GM12874 (cell line): ENCODE results near the gene ITPKB.

Source experiments
- TF ChIP-seq, protein P1 (sequence below): IDR thresholded peaks from 2 replicates; pipeline ENCODE4 v1.5.1; 2011; ENCODE audit warnings: low read depth, mild to moderate bottlenecking, control low read depth, low read length, moderate library complexity; ENCODE audit not compliant: insufficient read depth

ITPKB gene

DNA sequence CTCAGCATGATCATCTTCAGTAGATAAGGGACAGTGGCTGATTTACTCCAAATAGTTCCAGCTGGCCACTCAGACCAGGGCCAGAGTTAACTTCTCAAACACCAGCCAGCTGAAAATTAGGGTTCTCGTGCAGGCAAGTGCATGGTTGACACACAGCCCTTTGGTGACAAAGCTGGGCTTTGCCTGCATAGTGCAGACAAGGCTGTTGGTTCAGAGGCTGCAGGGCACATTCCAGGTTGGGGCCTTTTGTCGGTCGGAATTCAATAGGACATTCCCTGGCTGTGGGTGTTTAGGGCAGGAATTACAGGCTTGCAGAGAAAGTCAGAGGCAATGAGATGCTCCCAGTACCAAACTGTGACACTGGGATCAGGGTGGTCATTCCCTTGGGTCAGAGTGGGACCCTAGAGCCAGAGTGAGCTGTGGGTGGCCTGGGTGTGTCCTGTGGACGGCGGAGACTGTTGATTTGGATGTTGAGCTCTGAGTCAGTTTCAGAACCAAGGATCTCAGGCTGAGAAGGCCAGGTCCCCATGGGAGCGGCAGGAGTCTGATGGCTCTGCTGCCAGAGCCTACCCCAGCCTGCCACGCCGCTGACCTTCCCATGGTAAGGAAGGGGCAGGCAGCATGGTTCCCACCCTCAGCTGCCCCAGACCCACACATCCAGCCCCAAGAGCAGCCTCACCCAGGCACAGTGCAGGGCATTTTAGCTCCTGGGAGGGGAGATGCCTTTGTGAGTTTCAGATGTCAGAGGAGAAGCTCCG is 134.3 kb downstream of the ITPKB start:
- TF ChIP-seq, protein P1, sequence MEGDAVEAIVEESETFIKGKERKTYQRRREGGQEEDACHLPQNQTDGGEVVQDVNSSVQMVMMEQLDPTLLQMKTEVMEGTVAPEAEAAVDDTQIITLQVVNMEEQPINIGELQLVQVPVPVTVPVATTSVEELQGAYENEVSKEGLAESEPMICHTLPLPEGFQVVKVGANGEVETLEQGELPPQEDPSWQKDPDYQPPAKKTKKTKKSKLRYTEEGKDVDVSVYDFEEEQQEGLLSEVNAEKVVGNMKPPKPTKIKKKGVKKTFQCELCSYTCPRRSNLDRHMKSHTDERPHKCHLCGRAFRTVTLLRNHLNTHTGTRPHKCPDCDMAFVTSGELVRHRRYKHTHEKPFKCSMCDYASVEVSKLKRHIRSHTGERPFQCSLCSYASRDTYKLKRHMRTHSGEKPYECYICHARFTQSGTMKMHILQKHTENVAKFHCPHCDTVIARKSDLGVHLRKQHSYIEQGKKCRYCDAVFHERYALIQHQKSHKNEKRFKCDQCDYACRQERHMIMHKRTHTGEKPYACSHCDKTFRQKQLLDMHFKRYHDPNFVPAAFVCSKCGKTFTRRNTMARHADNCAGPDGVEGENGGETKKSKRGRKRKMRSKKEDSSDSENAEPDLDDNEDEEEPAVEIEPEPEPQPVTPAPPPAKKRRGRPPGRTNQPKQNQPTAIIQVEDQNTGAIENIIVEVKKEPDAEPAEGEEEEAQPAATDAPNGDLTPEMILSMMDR = no peak

DNA sequence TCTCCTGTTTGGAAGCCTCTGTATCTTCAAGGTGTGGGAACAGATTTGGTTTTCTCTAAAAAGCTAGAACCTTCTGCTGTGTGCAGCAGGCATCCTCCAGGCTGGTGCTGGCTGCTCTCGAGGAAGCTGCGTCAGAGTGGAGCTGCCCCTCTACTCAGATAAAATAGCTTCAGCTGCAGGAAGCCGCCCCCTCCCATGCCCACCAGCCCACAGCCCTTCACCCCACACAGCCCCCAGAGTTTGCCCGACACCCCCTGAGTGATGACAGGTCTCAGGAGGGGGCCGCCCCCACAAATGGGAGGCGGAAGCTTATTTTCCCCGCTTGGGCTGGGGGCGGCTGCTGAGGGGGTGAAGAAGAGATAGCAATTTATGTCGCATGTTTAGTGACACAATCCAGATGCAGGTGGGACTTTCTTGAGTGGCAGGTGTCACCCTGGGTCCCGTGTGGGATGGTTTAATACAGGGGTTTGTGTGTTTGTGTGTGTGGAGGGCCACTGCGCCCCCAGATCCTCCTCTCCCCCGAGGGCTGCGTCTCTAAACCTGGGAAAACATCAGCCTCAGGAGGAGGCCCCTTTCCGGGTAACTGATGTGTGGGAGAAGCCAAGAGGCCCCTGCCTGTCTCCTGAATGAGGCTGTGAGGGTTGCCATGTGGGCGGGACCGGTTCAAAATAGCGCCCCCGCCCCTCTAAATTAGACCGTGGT is 135.1 kb downstream of the ITPKB start:
- TF ChIP-seq, protein P1 = no peak

DNA sequence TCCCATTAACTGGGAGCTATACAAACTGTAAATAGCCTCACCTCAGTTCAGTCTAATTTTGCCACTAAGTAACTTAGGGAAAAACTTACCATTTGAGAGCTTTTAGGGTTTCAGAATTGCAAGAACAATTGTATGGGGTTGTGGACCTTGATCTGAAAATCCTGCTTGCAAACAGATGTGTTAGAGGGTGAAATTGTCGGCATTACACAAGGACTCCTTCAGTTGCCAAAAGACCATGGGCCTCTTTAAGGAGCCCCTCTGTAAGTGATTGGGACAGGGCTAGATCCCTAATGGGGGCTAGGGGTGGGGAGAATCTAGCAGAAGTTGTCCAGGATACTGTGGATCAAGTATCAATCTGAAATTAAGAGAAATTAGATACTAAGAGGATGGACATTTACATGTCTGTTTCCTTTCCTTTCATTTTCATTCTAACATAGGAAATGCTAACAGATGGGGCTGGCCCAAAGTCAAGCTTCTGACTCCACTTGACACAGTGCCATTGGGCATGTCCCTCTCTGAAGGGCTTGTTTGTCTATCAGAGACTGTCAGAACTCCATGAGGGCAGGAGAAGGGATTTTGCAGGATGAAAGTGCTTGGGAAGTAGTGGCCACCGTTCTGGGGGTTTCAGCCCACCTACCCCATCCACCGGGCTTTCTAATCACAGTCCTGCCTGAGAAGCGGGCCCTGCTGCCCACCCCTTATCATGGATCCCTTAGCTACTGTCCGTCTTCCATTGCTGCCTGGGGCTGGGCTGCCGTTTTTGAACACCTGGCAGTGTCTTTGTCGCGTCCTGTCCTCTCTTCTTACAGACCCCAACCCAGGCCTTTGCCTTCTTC is 135.8 kb downstream of the ITPKB start:
- TF ChIP-seq, protein P1 = no peak

DNA sequence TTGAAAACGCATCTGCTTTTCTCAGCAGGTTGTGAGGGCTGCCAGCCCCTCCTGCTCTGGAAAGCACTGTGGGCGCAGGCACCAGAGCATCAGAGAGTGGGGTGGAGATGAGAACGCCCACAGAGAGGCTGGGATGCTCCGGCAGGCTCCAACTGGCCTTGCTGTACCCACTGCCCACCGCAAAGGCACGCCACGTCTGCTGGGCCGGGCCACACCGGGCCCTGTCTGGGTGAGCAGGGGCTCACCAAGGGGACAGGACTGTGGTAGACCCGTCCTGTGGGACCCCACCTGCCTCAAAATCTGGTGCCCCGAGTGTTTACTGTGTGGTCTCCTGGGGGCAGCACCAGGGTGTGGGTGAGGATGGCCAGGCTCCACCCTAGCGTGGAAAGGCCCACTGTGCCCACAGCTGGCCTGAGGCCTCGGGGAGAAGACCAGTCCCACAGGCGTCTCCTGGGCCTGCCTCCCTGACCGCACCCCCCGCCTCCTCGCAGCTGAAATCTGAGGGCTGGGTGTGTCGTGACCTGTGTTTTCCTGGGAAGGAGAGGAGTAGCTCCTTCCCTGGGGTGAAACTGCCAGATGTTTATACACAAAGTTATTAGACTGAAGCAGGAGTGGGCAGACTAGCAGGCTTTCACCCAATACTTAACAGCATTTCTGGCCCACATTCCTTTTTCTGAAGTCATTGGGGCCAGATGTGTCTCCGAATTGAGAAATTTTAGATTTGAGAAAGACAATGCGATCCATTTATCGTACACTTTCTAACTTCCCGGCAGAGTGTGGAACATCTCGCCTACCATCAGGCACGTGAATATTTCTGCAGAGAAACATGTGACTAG is 136.7 kb downstream of the ITPKB start:
- TF ChIP-seq, protein P1 = no peak

DNA sequence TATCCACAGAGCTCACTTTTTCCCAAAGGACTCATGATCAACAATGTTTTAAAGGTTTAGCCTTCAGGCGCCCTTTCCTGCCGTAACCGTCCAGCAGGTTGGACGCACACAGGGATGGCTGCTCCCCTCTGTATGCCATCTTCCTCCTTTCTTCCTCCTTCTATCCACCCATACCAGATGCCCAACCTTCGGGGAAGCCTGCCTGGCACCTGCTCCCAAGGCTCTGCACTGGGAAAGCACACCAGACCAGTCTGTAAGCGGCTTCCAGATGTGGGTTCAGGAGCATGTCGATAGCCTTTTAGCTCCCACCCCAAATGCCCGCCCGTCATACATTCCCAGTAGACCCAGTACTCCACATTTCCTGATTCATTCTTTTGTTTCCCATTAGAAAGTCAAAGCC is 137.6 kb downstream of the ITPKB start:
- TF ChIP-seq, protein P1 = no peak

DNA sequence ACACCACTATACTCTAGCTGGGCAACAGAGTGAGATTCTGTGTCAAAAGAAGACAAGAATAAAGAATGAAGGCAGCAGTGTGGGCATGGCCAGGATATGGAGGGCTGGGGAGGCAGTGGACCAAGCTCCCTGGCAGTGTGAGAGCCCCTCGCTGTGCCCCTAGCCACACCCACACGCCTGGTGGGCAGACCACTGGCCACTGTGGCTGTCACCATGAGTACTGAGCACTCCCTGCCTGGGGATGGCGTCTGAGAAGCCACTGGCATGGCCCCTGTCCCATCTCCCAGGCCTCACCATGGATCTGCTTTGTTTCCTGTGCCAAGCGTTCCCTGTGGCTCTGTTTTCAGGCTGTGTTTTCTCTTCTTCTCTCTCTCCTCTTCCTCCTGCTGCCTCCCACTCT is 138.8 kb downstream of the ITPKB start:
- TF ChIP-seq, protein P1 = no peak
